Measurements from ENCODE around the gene TRIM2. TPM values are rescaled to one million over a fixed set of nuclear protein-coding genes. Genes with fewer than 3 reads are reported as not detected.

TRIM2 gene
- total RNA-seq, 1 experiment from 2014 or later: 41.4 TPM

DNA sequence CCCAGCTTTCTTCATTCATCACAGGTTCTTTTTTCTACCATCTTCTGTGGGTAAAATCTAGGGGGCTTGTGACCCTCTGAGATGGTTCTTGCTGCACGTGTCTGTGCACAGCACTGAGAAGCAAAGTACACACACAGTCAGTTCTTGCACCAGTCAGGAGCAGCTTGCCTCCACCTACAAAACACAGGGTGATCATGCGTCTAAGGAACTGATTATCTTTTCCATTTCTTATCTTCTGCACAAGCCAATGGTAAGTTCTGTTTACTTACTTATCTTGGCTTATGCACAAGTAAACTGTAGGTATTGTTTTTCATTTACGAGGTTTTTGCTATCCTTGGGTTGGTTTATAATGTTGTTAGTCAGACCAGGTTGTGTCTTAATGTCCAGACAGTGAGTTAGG, 40.7 kb downstream of the TRIM2 start:
- Histone ChIP-seq H3K4me3 (replicated peaks in 1 of 2; ENCODE audit: low read depth in 1 of 2, low read length in 2 of 2) (no peak overlapping the region), H3K9me3 (ENCODE audit: control insufficient read depth in 1 of 2, insufficient read depth in 1 of 2, low read depth in 1 of 2, low read length in 2 of 2) (no peaks in the 10 kb centered on the region), H2AFZ (ENCODE audit: low read depth, low read length, poor library complexity, severe bottlenecking) (no peak overlapping the region), H3K36me3 (ENCODE audit: control insufficient read depth in 1 of 2, insufficient read depth in 2 of 2, low read length in 2 of 2) (no peaks in the 10 kb centered on the region), H3K4me2 (ENCODE audit: low read length) (no peak overlapping the region), H3K27ac (ENCODE audit: low read depth, low read length) (no peak overlapping the region), H3K9me2 (ENCODE audit: insufficient read depth) (no peaks in the 10 kb centered on the region), H3K27me3 (ENCODE audit: insufficient read depth, low read length) (no peaks in the 10 kb centered on the region), H3K4me1 (ENCODE audit: control insufficient read depth in 1 of 2, insufficient read depth in 2 of 2, low read length in 2 of 2) (peaks cover 37 to 43% of the 10 kb centered on the region in 2 experiments), H3K79me2 (ENCODE audit: insufficient read depth, low read length) (no peaks in the 10 kb centered on the region), H3K9ac (ENCODE audit: low read length) (no peak overlapping the region), H4K20me1 (ENCODE audit: insufficient read depth) (no peaks in the 10 kb centered on the region)
- DNase-seq (ENCODE audit: low read depth, low spot score) (no peak), ATAC-seq (no peak)
- CTCF ChIA-PET: no interaction called here
- no TSS peak for BruUV-seq (replicated peaks)
- intact Hi-C loops (cut with micrococcal nuclease): no loop called here
- RAD21 ChIA-PET (ENCODE audit: low non-redundant PET in 1 of 2, low total read pairs in 2 of 2, uncharacterized antibody in 2 of 2, unreplicated experiment in 2 of 2): no interaction called here
- TF ChIP-seq EGR1 (IDR thresholded peaks at IDR 0.05; ENCODE audit: low read depth) (no peak), TCF7L2 (IDR thresholded peaks at IDR 0.05; ENCODE audit: borderline replicate concordance, extremely low read depth, insufficient read depth, insufficient read length) (no peak), ELF1 (IDR thresholded peaks at IDR 0.05; ENCODE audit: borderline replicate concordance, low read depth) (no peak), EZH2 (IDR thresholded peaks at IDR 0.05) (no peak), RAD21 (IDR thresholded peaks at IDR 0.05; ENCODE audit: low read depth) (no peak), ZNF274 (IDR thresholded peaks at IDR 0.05; ENCODE audit: low read depth, low read length) (no peak), SP1 (IDR thresholded peaks at IDR 0.05; ENCODE audit: low read depth) (no peak), SIN3A (IDR thresholded peaks at IDR 0.05; ENCODE audit: low read depth) (no peak), CEBPB (IDR thresholded peaks at IDR 0.05; ENCODE audit: low read depth) (no peak), CBX3 (IDR thresholded peaks at IDR 0.05; ENCODE audit: low read depth) (no peak), POLR2AphosphoS5 (IDR thresholded peaks at IDR 0.05; ENCODE audit: low read depth, low read length) (no peak), POLR2A (IDR thresholded peaks at IDR 0.05; ENCODE audit: borderline replicate concordance, extremely low read depth, insufficient read depth, insufficient read length) (no peak)
- TF ChIP-seq, protein P1, sequence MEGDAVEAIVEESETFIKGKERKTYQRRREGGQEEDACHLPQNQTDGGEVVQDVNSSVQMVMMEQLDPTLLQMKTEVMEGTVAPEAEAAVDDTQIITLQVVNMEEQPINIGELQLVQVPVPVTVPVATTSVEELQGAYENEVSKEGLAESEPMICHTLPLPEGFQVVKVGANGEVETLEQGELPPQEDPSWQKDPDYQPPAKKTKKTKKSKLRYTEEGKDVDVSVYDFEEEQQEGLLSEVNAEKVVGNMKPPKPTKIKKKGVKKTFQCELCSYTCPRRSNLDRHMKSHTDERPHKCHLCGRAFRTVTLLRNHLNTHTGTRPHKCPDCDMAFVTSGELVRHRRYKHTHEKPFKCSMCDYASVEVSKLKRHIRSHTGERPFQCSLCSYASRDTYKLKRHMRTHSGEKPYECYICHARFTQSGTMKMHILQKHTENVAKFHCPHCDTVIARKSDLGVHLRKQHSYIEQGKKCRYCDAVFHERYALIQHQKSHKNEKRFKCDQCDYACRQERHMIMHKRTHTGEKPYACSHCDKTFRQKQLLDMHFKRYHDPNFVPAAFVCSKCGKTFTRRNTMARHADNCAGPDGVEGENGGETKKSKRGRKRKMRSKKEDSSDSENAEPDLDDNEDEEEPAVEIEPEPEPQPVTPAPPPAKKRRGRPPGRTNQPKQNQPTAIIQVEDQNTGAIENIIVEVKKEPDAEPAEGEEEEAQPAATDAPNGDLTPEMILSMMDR (IDR thresholded peaks at IDR 0.05 in 2 of 3, conservative IDR thresholded peaks at IDR 0.05 in 1 of 3; ENCODE audit: borderline replicate concordance in 1 of 3, insufficient read depth in 1 of 3, low read depth in 2 of 3, low read length in 2 of 3): no peak
- TF ChIP-seq, protein P2, sequence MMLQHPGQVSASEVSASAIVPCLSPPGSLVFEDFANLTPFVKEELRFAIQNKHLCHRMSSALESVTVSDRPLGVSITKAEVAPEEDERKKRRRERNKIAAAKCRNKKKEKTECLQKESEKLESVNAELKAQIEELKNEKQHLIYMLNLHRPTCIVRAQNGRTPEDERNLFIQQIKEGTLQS (IDR thresholded peaks at IDR 0.05): no peak
- TF ChIP-seq, protein P3, sequence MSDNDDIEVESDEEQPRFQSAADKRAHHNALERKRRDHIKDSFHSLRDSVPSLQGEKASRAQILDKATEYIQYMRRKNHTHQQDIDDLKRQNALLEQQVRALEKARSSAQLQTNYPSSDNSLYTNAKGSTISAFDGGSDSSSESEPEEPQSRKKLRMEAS (IDR thresholded peaks at IDR 0.05): no peak
- POLR2A ChIA-PET: no interaction called here

Measured in HCT116 (cell line).